Measurements from ENCODE around the gene KRT85.

GRCh38 chr12:52411815-52412214 is 44.5 kb upstream of the KRT85 start:
- no peak for TF ChIP-seq POLR2A (IDR thresholded peaks at IDR 0.05; ENCODE audit: low read length)
- TF ChIP-seq POLR2AphosphoS2 (conservative IDR thresholded peaks at IDR 0.05; ENCODE audit: low read length): no peak
- TF ChIP-seq CEBPB (IDR thresholded peaks at IDR 0.05): no peak
- no peak for TF ChIP-seq MYC (IDR thresholded peaks at IDR 0.05; ENCODE audit: borderline replicate concordance, low read length)
- TF ChIP-seq, protein P1, sequence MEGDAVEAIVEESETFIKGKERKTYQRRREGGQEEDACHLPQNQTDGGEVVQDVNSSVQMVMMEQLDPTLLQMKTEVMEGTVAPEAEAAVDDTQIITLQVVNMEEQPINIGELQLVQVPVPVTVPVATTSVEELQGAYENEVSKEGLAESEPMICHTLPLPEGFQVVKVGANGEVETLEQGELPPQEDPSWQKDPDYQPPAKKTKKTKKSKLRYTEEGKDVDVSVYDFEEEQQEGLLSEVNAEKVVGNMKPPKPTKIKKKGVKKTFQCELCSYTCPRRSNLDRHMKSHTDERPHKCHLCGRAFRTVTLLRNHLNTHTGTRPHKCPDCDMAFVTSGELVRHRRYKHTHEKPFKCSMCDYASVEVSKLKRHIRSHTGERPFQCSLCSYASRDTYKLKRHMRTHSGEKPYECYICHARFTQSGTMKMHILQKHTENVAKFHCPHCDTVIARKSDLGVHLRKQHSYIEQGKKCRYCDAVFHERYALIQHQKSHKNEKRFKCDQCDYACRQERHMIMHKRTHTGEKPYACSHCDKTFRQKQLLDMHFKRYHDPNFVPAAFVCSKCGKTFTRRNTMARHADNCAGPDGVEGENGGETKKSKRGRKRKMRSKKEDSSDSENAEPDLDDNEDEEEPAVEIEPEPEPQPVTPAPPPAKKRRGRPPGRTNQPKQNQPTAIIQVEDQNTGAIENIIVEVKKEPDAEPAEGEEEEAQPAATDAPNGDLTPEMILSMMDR (IDR thresholded peaks at IDR 0.05): no peak
- no peak for TF ChIP-seq JUN (IDR thresholded peaks at IDR 0.05)
- no peak for TF ChIP-seq MAFK (IDR thresholded peaks at IDR 0.05; ENCODE audit: partially characterized antibody)
- no peak for TF ChIP-seq REST (IDR thresholded peaks at IDR 0.05)
- no peak for TF ChIP-seq RAD21 (conservative IDR thresholded peaks at IDR 0.05 in 1 of 2, IDR thresholded peaks at IDR 0.05 in 1 of 2)
- no peak for TF ChIP-seq CBX2 (IDR thresholded peaks at IDR 0.05; ENCODE audit: borderline replicate concordance, low read depth)
- TF ChIP-seq FOSB (CRISPR knock-in tag; IDR thresholded peaks at IDR 0.05): no peak
- no peak for TF ChIP-seq EP300 (IDR thresholded peaks at IDR 0.05)
- TF ChIP-seq RCOR1 (IDR thresholded peaks at IDR 0.05; ENCODE audit: low read depth, low read length): no peak
- no peak for TF ChIP-seq SMC3 (IDR thresholded peaks at IDR 0.05)
